Thyroid gland (tissue), 4 donors: Measurements from ENCODE around the gene FLOT2. TPM values are rescaled to one million over a fixed set of nuclear protein-coding genes. Genes with fewer than 3 reads are reported as not detected.
A peak's percentile ranks its signal among the peaks of the same experiment; 100 is the strongest.
"Not testable (repeated sequence)": the region's sequence is repeated elsewhere in the genome, so short reads cannot be mapped to it uniquely, and the experiment has no call there.

ENCODE experiments used
- DNase-seq, 2 donors: peaks; one replicate each; pipeline ENCODE4 v3.0.0-alpha.2; 2019
- H3K27ac ChIP-seq, 3 donors: fragments of 200-600 bp; sonication (generic); 1 replicate in 2 of 3; 2 replicates in 1 of 3; pipeline ENCODE4 v1.5.1; 2016 to 2019; ENCODE audit warnings: mild to moderate bottlenecking in 1 of 3, moderate library complexity in 1 of 3
- H3K27me3 ChIP-seq: fragments of 200-600 bp; sonication (generic); one replicate; pipeline ENCODE4 v1.5.1; 2019
- H3K36me3 ChIP-seq, 2 donors: fragments of 200-600 bp; sonication (generic); one replicate each; pipeline ENCODE4 v1.5.1; 2016 to 2019
- H3K4me1 ChIP-seq, 2 donors: fragments of 200-600 bp; sonication (generic); one replicate each; pipeline ENCODE4 v1.5.1; 2017 to 2019
- H3K4me3 ChIP-seq, 3 donors: fragments of 200-600 bp; sonication (generic); replicated peaks in 1 of 3; 1 replicate in 2 of 3; 2 replicates in 1 of 3; pipeline ENCODE4 v1.5.1; 2016; ENCODE audit warnings: mild to moderate bottlenecking in 1 of 3
- H3K9me3 ChIP-seq: fragments of 200-600 bp; sonication (generic); one replicate; pipeline ENCODE4 v1.5.1; 2017
- CTCF ChIP-seq, 6 experiments: fragments of 200-600 bp in 3 of 6; fragments of 450-650 bp in 3 of 6; sonication (generic) in 3 of 6; IDR thresholded peaks; one replicate each; pipeline ENCODE4 v1.5.1; 2016 to 2019; ENCODE audit warnings: antibody characterized with exemption in 6 of 6, mild to moderate bottlenecking in 2 of 6, inconsistent platforms in 1 of 6, moderate library complexity in 1 of 6
- POLR2A ChIP-seq, 2 donors: fragments of 450-650 bp; IDR thresholded peaks; one replicate each; pipeline ENCODE4 v1.6.1; 2017; ENCODE audit warnings: antibody characterized with exemption in 2 of 2, mild to moderate bottlenecking in 2 of 2, moderate library complexity in 1 of 2
- WGBS, 2 donors: methylation state at CpG; one replicate each; pipeline ENCODE4 v1.1.5; 2017; 5-methylcytosine and 5-hydroxymethylcytosine counted together
- intact Hi-C: fragments of 100-400 bp; cut with DNase I; formaldehyde crosslinking; loops from one replicate; pipeline ENCODE4 v1.15.1; 2023
- total RNA-seq, 4 donors: library from RNA; depleted of rRNA; stranded (reverse); fragments of >200 nt; gene quantifications; one replicate each; pipeline ENCODE4 v1.2.3, GENCODE V29; 2016

FLOT2 gene
- total RNA-seq, 4 donors from 2014 or later = 55.0 to 75.0 (median 62.7) TPM

- no peak for DNase-seq
- peaks cover 16 to 38% of the 10 kb centered on the region in 2 donors for H3K4me1 ChIP-seq
- peak overlapping the region in 2 of 3 donors; percentile 90 to 95 for H3K4me3 ChIP-seq
- no peaks in the 10 kb centered on the region for H3K36me3 ChIP-seq
- no peaks in the 10 kb centered on the region for H3K27me3 ChIP-seq
- WGBS, 2 donors = 8 to 15% methylated on average over 5 of the region's 5 CpGs
- H3K9me3 ChIP-seq = no peaks in the 10 kb centered on the region
- TF ChIP-seq POLR2A (IDR thresholded peaks at IDR 0.05) (no peak), CTCF (IDR thresholded peaks at IDR 0.05) (no peak)
- intact Hi-C loops = no loop called here
- H3K27ac ChIP-seq = peak overlapping the region; percentile 72 to 97 (median 80)
These were observed 1.0 kb downstream of the FLOT2 start for GRCh38 chr17:28896491-28896883.

GRCh38 chr17:28895794-28896447, 1.6 kb downstream of the FLOT2 start:
- Histone ChIP-seq H3K36me3 (no peaks in the 10 kb centered on the region), H3K4me1 (peaks cover 16 to 43% of the 10 kb centered on the region in 2 donors), H3K4me3 (no peak overlapping the region), H3K27ac (peak overlapping the region in 2 of 3 donors; percentile 80 to 97), H3K27me3 (no peaks in the 10 kb centered on the region), H3K9me3 (no peaks in the 10 kb centered on the region)
- no peak for DNase-seq
- TF ChIP-seq POLR2A (IDR thresholded peaks at IDR 0.05) = no peak
- no peak for TF ChIP-seq CTCF (IDR thresholded peaks at IDR 0.05)
- 54 to 67% methylated on average over 3 of the region's 3 CpGs for WGBS, 2 donors
- intact Hi-C loops = no loop called here

- peak overlapping the region; percentile 22 to 41 (median 27) for H3K27ac ChIP-seq
- DNase-seq, H3K27me3 ChIP-seq, H3K36me3 ChIP-seq, H3K9me3 ChIP-seq, intact Hi-C loops, H3K4me3 ChIP-seq: not testable (repeated sequence)
- 86 to 88% methylated on average over 16 of the region's 16 CpGs for WGBS, 2 donors
- H3K4me1 ChIP-seq = peaks cover 16 to 48% of the 10 kb centered on the region in 2 donors
These were observed 4.0 kb downstream of the FLOT2 start for GRCh38 chr17:28893248-28894183.

- Histone ChIP-seq H3K27ac (peak overlapping the region in 1 of 3 donors; percentile 27), H3K4me1 (peaks cover 9 to 40% of the 10 kb centered on the region in 2 donors), H3K36me3 (no peaks in the 10 kb centered on the region), H3K9me3 (no peaks in the 10 kb centered on the region), H3K4me3 (no peak overlapping the region), H3K27me3 (no peaks in the 10 kb centered on the region)
- WGBS, 2 donors = 75 to 94% methylated on average over 4 of the region's 4 CpGs
- DNase-seq = peak; percentile 8 to 12
- TF ChIP-seq CTCF (IDR thresholded peaks at IDR 0.05) (no peak), POLR2A (IDR thresholded peaks at IDR 0.05) (no peak)
- intact Hi-C loops = no loop called here
These were observed 5.5 kb downstream of the FLOT2 start for GRCh38 chr17:28892024-28892423.

- DNase-seq = no peak
- TF ChIP-seq POLR2A (IDR thresholded peaks at IDR 0.05) = no peak
- no peak for TF ChIP-seq CTCF (IDR thresholded peaks at IDR 0.05)
- H3K27me3 ChIP-seq = no peaks in the 10 kb centered on the region
- 64 to 91% methylated on average over 1 of the region's 1 CpG for WGBS, 2 donors
- H3K4me3 ChIP-seq = no peak overlapping the region
- H3K9me3 ChIP-seq = no peaks in the 10 kb centered on the region
- no peak overlapping the region for H3K27ac ChIP-seq
- intact Hi-C loops = no loop called here
- no peaks in the 10 kb centered on the region for H3K36me3 ChIP-seq
- H3K4me1 ChIP-seq = peaks cover 9 to 35% of the 10 kb centered on the region in 2 donors
These were observed 6.3 kb downstream of the FLOT2 start for GRCh38 chr17:28891201-28891600.
